HepG2 (cell line): ENCODE measurements around the gene PALM3. TPM values are rescaled to one million over a fixed set of nuclear protein-coding genes. Genes with fewer than 3 reads are reported as not detected.

ENCODE experiments used
- ATAC-seq: fragments of 200-7000 bp; cut with Tn5 transposase; 3 replicates; pipeline ENCODE4 v1.9.1; 2020; ENCODE audit warnings: mild to moderate bottlenecking, moderate library complexity
- BruUV-seq: library from RNA; stranded (reverse); fragments of 400-500 nt; replicated peaks from 2 replicates; lab custom pipeline; 2021; lab: Mats Ljungman, UMichigan
- CTCF ChIA-PET: fragments of 300-600 bp; formaldehyde crosslinking; extraction: SDS; loops from one replicate; lab custom pipeline; 2021; ENCODE audit warnings: low total read pairs, inconsistent platforms, low intra/inter-chr PET ratio; lab: Yijun Ruan, JAX
- POLR2A ChIA-PET: fragments of 350-600 bp; sonication (Branson Sonifier 250); formaldehyde crosslinking; loops from one replicate; lab custom pipeline; 2020; ENCODE audit warnings: antibody characterized with exemption, inconsistent platforms; lab: Yijun Ruan, JAX
- DNase-seq: peaks from one replicate; pipeline ENCODE4 v3.0.0-alpha.2; 2015; ENCODE audit warnings: low spot score
- FAIRE-seq: peaks from 3 replicates; lab custom pipeline; 2011; peaks lifted over from hg19 to GRCh38; lab: Jason Lieb, UNC
- H2AFZ ChIP-seq: one replicate; pipeline ENCODE4 v1.6.1; 2011; ENCODE audit warnings: low read length, inconsistent platforms
- H3K27ac ChIP-seq: fragments of 300-600 bp; 3 replicates; pipeline ENCODE4 v1.8.0; 2011; ENCODE audit warnings: mixed run types, mild to moderate bottlenecking, mixed read lengths, low read length, inconsistent platforms; ENCODE audit not compliant: insufficient read depth; ENCODE audit errors: extremely low read length
- H3K27me3 ChIP-seq, 2 experiments: fragments of 200-600 bp in 1 of 2; 2 replicates in 1 of 2; 3 replicates in 1 of 2; pipeline versions ENCODE4 v1.6.0 to v1.8.0; 2011; ENCODE audit warnings: low read length in 2 of 2, mild to moderate bottlenecking in 2 of 2, moderate library complexity in 2 of 2, inconsistent platforms in 1 of 2; ENCODE audit not compliant: insufficient read depth in 2 of 2, control insufficient read depth in 1 of 2
- H3K36me3 ChIP-seq, 2 experiments: fragments of 200-600 bp in 1 of 2; replicated peaks in 1 of 2; 2 replicates in 1 of 2; 3 replicates in 1 of 2; pipeline versions ENCODE4 v1.5.1 to v1.8.0; 2011; ENCODE audit warnings: low read length in 2 of 2, inconsistent platforms in 1 of 2; ENCODE audit not compliant: insufficient read depth in 2 of 2, control insufficient read depth in 1 of 2
- H3K4me1 ChIP-seq: 2 replicates; pipeline ENCODE4 v1.5.1; 2012; ENCODE audit warnings: low read length, inconsistent platforms; ENCODE audit not compliant: insufficient read depth
- H3K4me2 ChIP-seq: 2 replicates; pipeline ENCODE4 v1.6.0; 2011; ENCODE audit warnings: low read depth, low read length, inconsistent platforms
- H3K4me3 ChIP-seq, 3 experiments: fragments of 200-600 bp in 1 of 3; sonication (generic), shearing (Covaris generic) in 1 of 3; replicated peaks in 1 of 3; 2 replicates each; pipeline ENCODE4 v1.5.1; 2011 to 2016; ENCODE audit warnings: low read length in 3 of 3, inconsistent platforms in 2 of 3, low read depth in 2 of 3, mild to moderate bottlenecking in 2 of 3, control low read depth in 1 of 3, mixed read lengths in 1 of 3; ENCODE audit not compliant: insufficient read depth in 1 of 3
- H3K79me2 ChIP-seq: one replicate; pipeline ENCODE4 v1.6.1; 2011; ENCODE audit warnings: low read length, inconsistent platforms; ENCODE audit not compliant: insufficient read depth
- H3K9ac ChIP-seq: 2 replicates; pipeline ENCODE4 v1.6.0; 2011; ENCODE audit warnings: mild to moderate bottlenecking, low read depth, low read length, inconsistent platforms; ENCODE audit not compliant: insufficient read depth
- H3K9me3 ChIP-seq: 2 replicates; pipeline ENCODE4 v1.5.1; 2012; ENCODE audit warnings: mild to moderate bottlenecking, low read length
- H4K20me1 ChIP-seq: 2 replicates; pipeline ENCODE4 v1.6.0; 2011; ENCODE audit warnings: inconsistent platforms, mild to moderate bottlenecking, low read length, moderate library complexity; ENCODE audit not compliant: insufficient read depth
- CHD4 ChIP-seq: fragments of 200-600 bp; sonication (generic); IDR thresholded peaks from 2 replicates; pipeline ENCODE4 v1.7.0; 2017; ENCODE audit warnings: mild to moderate bottlenecking, low read length, borderline replicate concordance
- KLF9 ChIP-seq: IDR thresholded peaks from 2 replicates; pipeline ENCODE4 v1.6.1; 2016; ENCODE audit warnings: low read depth
- MED8 ChIP-seq: sonication (generic); formaldehyde crosslinking; IDR thresholded peaks from 2 replicates; pipeline ENCODE4 v1.8.1; 2023; ENCODE audit warnings: mild to moderate bottlenecking, missing genetic modification reagents; ENCODE audit not compliant: insufficient replicate concordance
- MTA1 ChIP-seq: sonication (generic); formaldehyde crosslinking; IDR thresholded peaks from 2 replicates; pipeline ENCODE4 v1.4.0; 2020; ENCODE audit warnings: missing genetic modification reagents, mild to moderate bottlenecking, borderline replicate concordance
- NFYB ChIP-seq: sonication (generic); formaldehyde crosslinking; IDR thresholded peaks from 2 replicates; pipeline ENCODE4 v1.4.0; 2020; ENCODE audit warnings: missing genetic modification reagents
- PHF21A ChIP-seq: sonication (generic); formaldehyde crosslinking; IDR thresholded peaks from 2 replicates; pipeline ENCODE4 v1.5.0; 2020; ENCODE audit warnings: mild to moderate bottlenecking, missing genetic modification reagents
- POLR2G ChIP-seq: fragments of 200-400 bp; formaldehyde crosslinking; IDR thresholded peaks from 2 replicates; pipeline ENCODE4 v1.6.1; 2018; ENCODE audit warnings: mild to moderate bottlenecking, low read depth, low read length, moderate library complexity
- RARG ChIP-seq: sonication (generic); formaldehyde crosslinking; IDR thresholded peaks from 2 replicates; pipeline ENCODE4 v1.4.0; 2020; ENCODE audit warnings: low read depth, mild to moderate bottlenecking, missing genetic modification reagents
- TCF7 ChIP-seq: sonication (generic); IDR thresholded peaks from 2 replicates; pipeline ENCODE4 v1.6.1; 2016; ENCODE audit warnings: antibody characterized with exemption, low read depth
- YEATS4 ChIP-seq: sonication (generic); formaldehyde crosslinking; IDR thresholded peaks from 2 replicates; pipeline ENCODE4 v1.4.0; 2020; ENCODE audit warnings: missing genetic modification reagents, borderline replicate concordance
- ZBTB38 ChIP-seq: sonication (generic); formaldehyde crosslinking; IDR thresholded peaks from 2 replicates; pipeline ENCODE4 v1.5.1; 2020; ENCODE audit warnings: mild to moderate bottlenecking, missing genetic modification reagents
- ZKSCAN1 ChIP-seq: fragments of 150-350 bp; IDR thresholded peaks from 2 replicates; pipeline ENCODE4 v1.6.1; 2014; ENCODE audit warnings: low read length
- ZNF225 ChIP-seq: sonication (generic); formaldehyde crosslinking; IDR thresholded peaks from 2 replicates; pipeline ENCODE4 v1.4.0; 2020; ENCODE audit warnings: mild to moderate bottlenecking, missing genetic modification reagents
- ZNF510 ChIP-seq: sonication (generic); formaldehyde crosslinking; IDR thresholded peaks from 2 replicates; pipeline ENCODE4 v1.4.0; 2020; ENCODE audit warnings: low read depth, mild to moderate bottlenecking, missing genetic modification reagents
- WGBS: methylation state at CpG from one replicate; pipeline ENCODE4 v1.1.6; 2017; ENCODE audit warnings: low lambda C conversion rate; 5-methylcytosine and 5-hydroxymethylcytosine counted together
- in situ Hi-C: cut with HindIII; loops from 2 replicates; pipeline ENCODE4 v1.10.0; 2017; ENCODE audit warnings: low pct_unique_long_range_greater_than_20kb; ENCODE audit not compliant: extremely low pct_ligation_motif_present
- intact Hi-C: fragments of 100-400 bp; cut with micrococcal nuclease; formaldehyde crosslinking; loops from one replicate; pipeline ENCODE4 v1.10.0; 2022; ENCODE audit not compliant: unreplicated experiment
- polyA plus RNA-seq, 8 experiments: library from polyadenylated mRNA; depleted of rRNA in 3 of 8; stranded (reverse) in 7 of 8; unstranded in 1 of 8; fragments of >200 nt; fragmentation: Illumina TruSeq in 4 of 8; extraction: Trizol in 4 of 8; gene quantifications; 2 replicates each; pipeline versions ENCODE4 v1.2.1 to v1.2.3, GENCODE V29; 2011 to 2016; ENCODE audit warnings: low read depth in 4 of 8, missing spikeins in 1 of 8, mixed read lengths in 1 of 8; ENCODE audit not compliant: insufficient read depth in 1 of 8
- total RNA-seq, 5 experiments: library from RNA; depleted of rRNA; stranded (reverse); fragments of >200 nt; fragmentation: Illumina TruSeq; extraction: Trizol; gene quantifications; 2 replicates each; pipeline ENCODE4 v1.2.3, GENCODE V29; 2016; ENCODE audit warnings: low read depth in 1 of 5
- TF ChIP-seq, protein P1 (sequence below): sonication (generic); formaldehyde crosslinking; conservative IDR thresholded peaks from 2 replicates; pipeline ENCODE4 v1.8.0; 2022; ENCODE audit warnings: mild to moderate bottlenecking, moderate library complexity, missing genetic modification reagents

PALM3 gene
- total and polyA plus RNA-seq, 2 of the 13 experiments (the other 11 are each of a cell fraction or from before 2014, with no cell fraction given) = 0.79 to 2.4 TPM

DNA sequence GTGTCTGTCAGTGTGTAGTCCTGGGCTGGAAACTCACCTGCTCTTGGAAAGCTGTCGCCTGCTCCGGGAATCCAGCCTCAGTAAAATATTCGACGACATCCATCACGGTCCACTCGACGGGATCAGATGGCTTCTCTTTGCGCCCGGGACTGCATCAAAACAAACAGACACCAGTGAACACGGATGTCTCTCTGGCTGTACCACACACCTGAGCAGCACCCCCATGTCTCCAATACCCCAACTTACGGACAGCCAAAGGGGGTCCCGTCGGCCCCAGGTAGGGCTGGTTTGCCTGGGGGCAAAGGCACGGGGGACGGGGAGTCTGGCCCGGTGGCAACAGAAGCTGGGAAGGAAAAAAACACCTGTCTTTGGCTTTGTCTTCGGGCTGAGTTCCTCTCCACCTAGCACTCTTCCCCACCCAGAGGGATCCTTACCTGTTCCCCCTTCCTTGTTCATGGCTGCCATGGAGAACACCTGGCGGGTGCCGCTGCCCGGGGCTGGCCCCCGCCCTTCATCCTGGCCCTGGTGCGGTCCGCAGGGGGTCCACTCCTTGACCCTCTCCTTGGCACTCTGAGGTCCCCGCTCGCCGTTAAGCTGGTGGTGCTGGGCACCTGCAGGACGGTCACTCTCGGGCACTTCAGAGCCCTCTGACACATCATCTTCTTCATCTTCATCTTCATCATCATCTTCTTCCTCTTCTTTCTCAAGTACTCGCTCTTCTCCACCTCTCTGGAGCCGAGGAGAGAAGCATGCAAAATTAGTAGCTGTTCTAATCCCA is 26.9 kb upstream of the PALM3 start:
- BruUV-seq = TSS peak; percentile 57
- WGBS = 94% methylated on average over 30 of the region's 30 CpGs
- FAIRE-seq = no peak

GRCh38 chr19:14086098-14086497 is 24.2 kb upstream of the PALM3 start:
- Histone ChIP-seq H2AFZ (no peak overlapping the region), H3K79me2 (peaks cover 4% of the 10 kb centered on the region), H3K9me3 (no peaks in the 10 kb centered on the region), H3K4me2 (peak overlapping the region; percentile 65; the same call in 1 of the 2 replicates), H3K4me1 (peaks cover 52% of the 10 kb centered on the region), H3K36me3 (peaks cover 4 to 8% of the 10 kb centered on the region in 2 experiments; a peak in 2 of 5 replicates), H3K9ac (0 out of 2 replicates have a peak overlapping the region, but pooled peaks have one; percentile 22), H3K27me3 (no peaks in the 10 kb centered on the region), H4K20me1 (no peaks in the 10 kb centered on the region), H3K27ac (no peak overlapping the region), H3K4me3 (peak overlapping the region; percentile 52 to 64 (median 54); a peak in 3 of 6 replicates)
- WGBS = 76% methylated on average over 5 of the region's 5 CpGs
- ChIA-PET POLR2A (interaction anchor here (1.0 kb wide), 1 partner anchor 51 kb away, joined by 3 read pairs; the partner anchor contains the start of gene ASF1B), CTCF (no interaction called here)
- no peak for ATAC-seq
- BruUV-seq = no TSS peak
- no peak for DNase-seq
- intact Hi-C loops = no loop called here
- in situ Hi-C loops = no loop called here
- FAIRE-seq = no peak
- no peak for TF ChIP-seq MED8
- TF ChIP-seq ZNF510 = no peak
- TF ChIP-seq PHF21A (CRISPR knock-in tag) = no peak
- peak; percentile 12; the same call in 1 of the 2 replicates for TF ChIP-seq YEATS4
- TF ChIP-seq, protein P1, sequence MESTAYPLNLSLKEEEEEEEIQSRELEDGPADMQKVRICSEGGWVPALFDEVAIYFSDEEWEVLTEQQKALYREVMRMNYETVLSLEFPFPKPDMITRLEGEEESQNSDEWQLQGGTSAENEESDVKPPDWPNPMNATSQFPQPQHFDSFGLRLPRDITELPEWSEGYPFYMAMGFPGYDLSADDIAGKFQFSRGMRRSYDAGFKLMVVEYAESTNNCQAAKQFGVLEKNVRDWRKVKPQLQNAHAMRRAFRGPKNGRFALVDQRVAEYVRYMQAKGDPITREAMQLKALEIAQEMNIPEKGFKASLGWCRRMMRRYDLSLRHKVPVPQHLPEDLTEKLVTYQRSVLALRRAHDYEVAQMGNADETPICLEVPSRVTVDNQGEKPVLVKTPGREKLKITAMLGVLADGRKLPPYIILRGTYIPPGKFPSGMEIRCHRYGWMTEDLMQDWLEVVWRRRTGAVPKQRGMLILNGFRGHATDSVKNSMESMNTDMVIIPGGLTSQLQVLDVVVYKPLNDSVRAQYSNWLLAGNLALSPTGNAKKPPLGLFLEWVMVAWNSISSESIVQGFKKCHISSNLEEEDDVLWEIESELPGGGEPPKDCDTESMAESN (CRISPR knock-in tag) = no peak
- TF ChIP-seq TCF7 = no peak
- no peak for TF ChIP-seq KLF9 (CRISPR knock-in tag)
- no peak for TF ChIP-seq RARG
- TF ChIP-seq CHD4 = no peak
- no peak for TF ChIP-seq NFYB (CRISPR knock-in tag)
- no peak for TF ChIP-seq MTA1 (CRISPR knock-in tag)
- TF ChIP-seq ZNF225 (CRISPR knock-in tag) = no peak
- peak; percentile 76 for TF ChIP-seq ZKSCAN1

More for the DNA sequence above, 26.9 kb upstream of the PALM3 start:
- peaks cover 42% of the 10 kb centered on the region for H3K4me1 ChIP-seq
- no peak overlapping the region for H3K27ac ChIP-seq
- TF ChIP-seq ZBTB38 (CRISPR knock-in tag) = peak; percentile 50; the same call in 1 of the 2 replicates
- no peak for TF ChIP-seq POLR2G
- peaks cover 6% of the 10 kb centered on the region; the same call in 1 of the 2 replicates for H3K9me3 ChIP-seq
- H2AFZ ChIP-seq = no peak overlapping the region
- ATAC-seq = no peak
- H3K36me3 ChIP-seq = peaks cover 4 to 8% of the 10 kb centered on the region in 2 experiments; a peak in 2 of 5 replicates
- no peaks in the 10 kb centered on the region for H3K27me3 ChIP-seq
- peak overlapping the region; percentile 58 to 83 (median 76); a peak in 5 of 6 replicates for H3K4me3 ChIP-seq
- peak overlapping the region; percentile 59; the same call in 1 of the 2 replicates for H3K9ac ChIP-seq
- ChIA-PET POLR2A (no interaction called here), CTCF (interaction anchor here (0.7 to 1.7 kb wide), 4 partner anchors 14 to 209 kb away, joined by 4 to 5 read pairs (median 4); no protein-coding TSS in a partner anchor)
- intact Hi-C loops = no loop called here
- DNase-seq = no peak
- H4K20me1 ChIP-seq = no peaks in the 10 kb centered on the region
- in situ Hi-C loops = no loop called here
- peak overlapping the region; percentile 67 for H3K4me2 ChIP-seq
- peaks cover 4% of the 10 kb centered on the region for H3K79me2 ChIP-seq
